ENCODE results near the gene GULP1.

GULP1 gene

DNA sequence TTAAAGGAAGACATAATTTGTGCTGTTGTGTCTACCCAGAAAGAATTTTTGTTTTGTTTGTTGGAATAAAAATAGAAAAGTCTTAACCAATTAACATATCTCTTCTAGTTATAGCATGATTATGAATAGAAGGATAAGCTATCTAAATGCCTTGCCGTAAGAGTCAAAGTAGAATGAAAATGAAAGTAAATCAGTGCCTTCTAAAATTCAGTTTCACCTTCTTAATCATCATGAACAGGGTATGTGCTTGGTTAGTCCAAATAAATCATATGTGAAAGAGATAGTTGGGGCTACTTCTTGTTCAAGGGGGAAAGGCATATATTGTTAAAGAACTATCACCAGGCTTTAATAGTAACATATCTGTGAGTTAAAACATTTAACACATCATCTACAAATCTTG, 91.5 kb downstream of the GULP1 start:
- TF ChIP-seq, protein P1, sequence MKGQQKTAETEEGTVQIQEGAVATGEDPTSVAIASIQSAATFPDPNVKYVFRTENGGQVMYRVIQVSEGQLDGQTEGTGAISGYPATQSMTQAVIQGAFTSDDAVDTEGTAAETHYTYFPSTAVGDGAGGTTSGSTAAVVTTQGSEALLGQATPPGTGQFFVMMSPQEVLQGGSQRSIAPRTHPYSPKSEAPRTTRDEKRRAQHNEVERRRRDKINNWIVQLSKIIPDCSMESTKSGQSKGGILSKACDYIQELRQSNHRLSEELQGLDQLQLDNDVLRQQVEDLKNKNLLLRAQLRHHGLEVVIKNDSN (IDR thresholded peaks at IDR 0.05), result no peak
- TF ChIP-seq FOXM1 (IDR thresholded peaks at IDR 0.05; ENCODE audit: borderline replicate concordance, low read depth) (no peak), TCF12 (IDR thresholded peaks at IDR 0.05; ENCODE audit: low read depth) (no peak)

DNA sequence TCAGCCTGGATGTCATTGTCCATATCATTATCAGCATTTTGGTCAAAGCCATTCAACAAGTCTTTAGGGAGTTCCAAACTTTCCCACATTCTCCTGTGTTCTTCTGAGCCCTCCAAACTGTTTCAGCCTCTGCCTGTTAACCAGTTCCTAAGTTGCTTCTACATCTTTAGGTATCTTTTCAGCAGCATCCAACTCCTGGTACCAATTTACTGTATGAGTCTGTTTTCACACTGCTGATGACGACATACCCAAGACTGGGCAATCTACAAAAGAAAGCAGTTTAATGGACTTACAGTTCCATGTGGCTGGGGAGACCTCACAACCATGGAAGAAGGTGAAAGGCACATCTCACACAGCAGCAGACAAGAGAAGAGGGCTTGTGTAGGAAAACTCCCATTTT, 94.2 kb downstream of the GULP1 start:
- TF ChIP-seq CREB1 (IDR thresholded peaks at IDR 0.05; ENCODE audit: low read depth), result no peak
- TF ChIP-seq EGR1 (IDR thresholded peaks at IDR 0.05), result no peak
- no peak for TF ChIP-seq RAD21 (IDR thresholded peaks at IDR 0.05; ENCODE audit: low read depth)
- no peak for TF ChIP-seq FOXM1 (IDR thresholded peaks at IDR 0.05; ENCODE audit: borderline replicate concordance, low read depth)
- no peak for TF ChIP-seq TCF12 (IDR thresholded peaks at IDR 0.05; ENCODE audit: low read depth)
- no peak for TF ChIP-seq ZBTB7A (IDR thresholded peaks at IDR 0.05; ENCODE audit: low read depth)
- no peak for TF ChIP-seq NFIC (IDR thresholded peaks at IDR 0.05)
- TF ChIP-seq CEBPB (IDR thresholded peaks at IDR 0.05), result no peak
- TF ChIP-seq, protein P2, sequence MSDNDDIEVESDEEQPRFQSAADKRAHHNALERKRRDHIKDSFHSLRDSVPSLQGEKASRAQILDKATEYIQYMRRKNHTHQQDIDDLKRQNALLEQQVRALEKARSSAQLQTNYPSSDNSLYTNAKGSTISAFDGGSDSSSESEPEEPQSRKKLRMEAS (IDR thresholded peaks at IDR 0.05), result no peak
- TF ChIP-seq TEAD4 (IDR thresholded peaks at IDR 0.05), result no peak

DNA sequence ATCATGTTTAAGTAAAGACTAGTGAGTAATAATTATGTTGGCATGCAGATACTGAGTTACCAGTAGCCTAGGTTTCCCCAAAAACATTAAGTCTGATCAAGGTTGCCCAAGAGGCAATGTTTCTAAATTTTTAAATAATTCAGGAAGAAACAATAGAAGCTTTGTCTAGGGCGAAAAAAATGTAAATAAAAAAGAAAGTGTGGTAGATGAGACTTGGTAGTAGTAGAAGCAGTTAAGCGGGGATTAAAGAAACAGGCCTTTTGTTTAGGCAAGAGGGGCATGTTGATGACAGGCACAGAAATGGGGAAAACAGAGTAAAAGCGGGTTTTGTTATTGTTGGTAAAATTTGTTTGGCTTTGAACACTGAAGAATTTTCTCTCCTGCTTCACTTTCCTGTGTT, 97.2 kb downstream of the GULP1 start:
- no peak for TF ChIP-seq EP300 (IDR thresholded peaks at IDR 0.05; ENCODE audit: borderline replicate concordance)
- TF ChIP-seq, protein P3, sequence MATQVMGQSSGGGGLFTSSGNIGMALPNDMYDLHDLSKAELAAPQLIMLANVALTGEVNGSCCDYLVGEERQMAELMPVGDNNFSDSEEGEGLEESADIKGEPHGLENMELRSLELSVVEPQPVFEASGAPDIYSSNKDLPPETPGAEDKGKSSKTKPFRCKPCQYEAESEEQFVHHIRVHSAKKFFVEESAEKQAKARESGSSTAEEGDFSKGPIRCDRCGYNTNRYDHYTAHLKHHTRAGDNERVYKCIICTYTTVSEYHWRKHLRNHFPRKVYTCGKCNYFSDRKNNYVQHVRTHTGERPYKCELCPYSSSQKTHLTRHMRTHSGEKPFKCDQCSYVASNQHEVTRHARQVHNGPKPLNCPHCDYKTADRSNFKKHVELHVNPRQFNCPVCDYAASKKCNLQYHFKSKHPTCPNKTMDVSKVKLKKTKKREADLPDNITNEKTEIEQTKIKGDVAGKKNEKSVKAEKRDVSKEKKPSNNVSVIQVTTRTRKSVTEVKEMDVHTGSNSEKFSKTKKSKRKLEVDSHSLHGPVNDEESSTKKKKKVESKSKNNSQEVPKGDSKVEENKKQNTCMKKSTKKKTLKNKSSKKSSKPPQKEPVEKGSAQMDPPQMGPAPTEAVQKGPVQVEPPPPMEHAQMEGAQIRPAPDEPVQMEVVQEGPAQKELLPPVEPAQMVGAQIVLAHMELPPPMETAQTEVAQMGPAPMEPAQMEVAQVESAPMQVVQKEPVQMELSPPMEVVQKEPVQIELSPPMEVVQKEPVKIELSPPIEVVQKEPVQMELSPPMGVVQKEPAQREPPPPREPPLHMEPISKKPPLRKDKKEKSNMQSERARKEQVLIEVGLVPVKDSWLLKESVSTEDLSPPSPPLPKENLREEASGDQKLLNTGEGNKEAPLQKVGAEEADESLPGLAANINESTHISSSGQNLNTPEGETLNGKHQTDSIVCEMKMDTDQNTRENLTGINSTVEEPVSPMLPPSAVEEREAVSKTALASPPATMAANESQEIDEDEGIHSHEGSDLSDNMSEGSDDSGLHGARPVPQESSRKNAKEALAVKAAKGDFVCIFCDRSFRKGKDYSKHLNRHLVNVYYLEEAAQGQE (IDR thresholded peaks at IDR 0.05; ENCODE audit: low read depth), result no peak
- no peak for TF ChIP-seq TCF12 (IDR thresholded peaks at IDR 0.05; ENCODE audit: low read depth)
- no peak for TF ChIP-seq TAF1 (IDR thresholded peaks at IDR 0.05; ENCODE audit: low read depth)
- no peak for TF ChIP-seq TEAD4 (IDR thresholded peaks at IDR 0.05)
- TF ChIP-seq EGR1 (IDR thresholded peaks at IDR 0.05), result no peak
- TF ChIP-seq CREB1 (IDR thresholded peaks at IDR 0.05; ENCODE audit: low read depth), result no peak
- no peak for TF ChIP-seq ZBTB7A (IDR thresholded peaks at IDR 0.05; ENCODE audit: low read depth)
- TF ChIP-seq FOXM1 (IDR thresholded peaks at IDR 0.05; ENCODE audit: borderline replicate concordance, low read depth), result no peak
- TF ChIP-seq NFIC (IDR thresholded peaks at IDR 0.05), result no peak
- TF ChIP-seq, protein P1 (IDR thresholded peaks at IDR 0.05), result no peak
- TF ChIP-seq, protein P2 (IDR thresholded peaks at IDR 0.05), result no peak
- no peak for TF ChIP-seq RAD21 (IDR thresholded peaks at IDR 0.05; ENCODE audit: low read depth)
- TF ChIP-seq YY1 (IDR thresholded peaks at IDR 0.05; ENCODE audit: low read depth), result no peak

DNA sequence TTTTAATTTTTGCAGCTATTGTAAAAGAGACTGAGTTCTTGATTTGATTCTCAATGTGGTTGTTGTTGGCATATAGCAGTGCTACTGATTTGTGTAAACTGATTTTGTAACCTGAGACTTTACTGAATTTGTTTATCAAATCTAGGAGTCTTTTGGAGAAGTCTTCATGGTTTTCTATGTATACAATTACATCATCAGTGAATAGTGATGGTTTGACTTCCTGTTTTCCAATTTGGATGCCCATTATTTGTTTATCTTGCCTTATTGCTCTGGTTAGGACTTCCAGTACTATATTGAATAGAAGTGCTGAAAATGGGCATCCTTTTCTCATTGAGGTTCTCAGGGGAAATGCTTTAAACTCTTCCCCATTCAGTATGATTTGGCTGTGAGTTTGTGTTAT, 99.7 kb downstream of the GULP1 start:
- no peak for TF ChIP-seq TCF12 (IDR thresholded peaks at IDR 0.05; ENCODE audit: low read depth)
- TF ChIP-seq TAF1 (IDR thresholded peaks at IDR 0.05; ENCODE audit: low read depth), result no peak
- TF ChIP-seq, protein P3 (IDR thresholded peaks at IDR 0.05; ENCODE audit: low read depth), result no peak
- TF ChIP-seq ZBTB7A (IDR thresholded peaks at IDR 0.05; ENCODE audit: low read depth), result no peak
- no peak for TF ChIP-seq RAD21 (IDR thresholded peaks at IDR 0.05; ENCODE audit: low read depth)
- no peak for TF ChIP-seq YY1 (IDR thresholded peaks at IDR 0.05; ENCODE audit: low read depth)

DNA sequence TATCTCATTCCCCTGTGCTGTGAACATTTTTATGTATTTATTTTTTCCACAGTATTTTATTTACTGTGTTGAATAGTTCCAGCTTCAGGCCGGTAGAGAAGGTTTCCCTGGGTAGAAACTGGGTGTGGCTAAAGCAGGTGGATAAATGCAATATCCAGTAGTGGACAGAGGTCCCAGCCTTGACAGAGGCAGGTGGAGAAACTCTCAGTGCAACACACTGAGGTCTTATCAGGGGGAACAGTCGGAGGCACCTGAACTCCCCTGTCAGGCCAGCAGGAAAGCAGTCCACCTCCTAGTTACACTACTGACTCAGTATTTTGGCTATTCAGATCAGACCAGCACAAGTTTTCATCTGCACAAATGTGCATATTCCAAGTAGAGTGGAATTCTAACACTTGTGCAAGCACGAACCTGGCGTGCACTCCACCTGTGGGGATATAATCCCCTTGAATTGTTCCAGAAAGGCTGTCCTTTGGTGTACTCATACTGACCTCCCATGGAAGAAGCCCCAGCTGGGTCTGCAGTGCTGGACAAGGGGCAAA, 103.3 kb downstream of the GULP1 start:
- TF ChIP-seq, protein P2 (IDR thresholded peaks at IDR 0.05), result no peak
- no peak for TF ChIP-seq YY1 (IDR thresholded peaks at IDR 0.05; ENCODE audit: low read depth)
- TF ChIP-seq NFIC (IDR thresholded peaks at IDR 0.05), result no peak
- no peak for TF ChIP-seq TCF12 (IDR thresholded peaks at IDR 0.05; ENCODE audit: low read depth)
- no peak for TF ChIP-seq ZBTB7A (IDR thresholded peaks at IDR 0.05; ENCODE audit: low read depth)
- no peak for TF ChIP-seq FOXM1 (IDR thresholded peaks at IDR 0.05; ENCODE audit: borderline replicate concordance, low read depth)
- TF ChIP-seq RAD21 (IDR thresholded peaks at IDR 0.05; ENCODE audit: low read depth), result no peak
- no peak for TF ChIP-seq EGR1 (IDR thresholded peaks at IDR 0.05)
- TF ChIP-seq, protein P3 (IDR thresholded peaks at IDR 0.05; ENCODE audit: low read depth), result no peak
- TF ChIP-seq, protein P1 (IDR thresholded peaks at IDR 0.05), result no peak
- no peak for TF ChIP-seq TEAD4 (IDR thresholded peaks at IDR 0.05)

All from Ishikawa (cell line).